Astrocyte (in vitro differentiated cells and primary cell): ENCODE results near the gene PTPN3. TPM values are rescaled to one million over a fixed set of nuclear protein-coding genes. Genes with fewer than 3 reads are reported as not detected.

Experiments used
- DNase-seq: peaks from one replicate; pipeline ENCODE4 v3.0.0-alpha.2; 2010; ENCODE audit warnings: low read depth
- FAIRE-seq: peaks from 2 replicates; lab custom pipeline; 2011; peaks lifted over from hg19 to GRCh38; lab: Jason Lieb, UNC
- H2AFZ ChIP-seq: 2 replicates; pipeline ENCODE4 v1.6.0; 2012; ENCODE audit warnings: low read depth, low read length, inconsistent platforms
- H3K27ac ChIP-seq: 2 replicates; pipeline ENCODE4 v1.5.1; 2011; ENCODE audit warnings: low read depth, low read length, inconsistent platforms
- H3K27me3 ChIP-seq: 2 replicates; pipeline ENCODE4 v1.6.0; 2011; ENCODE audit warnings: low read length, inconsistent platforms; ENCODE audit not compliant: insufficient read depth
- H3K36me3 ChIP-seq: 2 replicates; pipeline ENCODE4 v1.5.1; 2011; ENCODE audit warnings: low read length, inconsistent platforms; ENCODE audit not compliant: insufficient read depth
- H3K4me1 ChIP-seq: 2 replicates; pipeline ENCODE4 v1.5.1; 2011; ENCODE audit warnings: low read length, inconsistent platforms; ENCODE audit not compliant: insufficient read depth
- H3K4me2 ChIP-seq: 2 replicates; pipeline ENCODE4 v1.6.0; 2012; ENCODE audit warnings: low read length, inconsistent platforms
- H3K4me3 ChIP-seq: 2 replicates; pipeline ENCODE4 v1.5.1; 2011; ENCODE audit warnings: low read depth, mild to moderate bottlenecking, low read length, inconsistent platforms; ENCODE audit not compliant: insufficient read depth
- H3K79me2 ChIP-seq: 2 replicates; pipeline ENCODE4 v1.6.0; 2012; ENCODE audit warnings: mild to moderate bottlenecking, low read length, inconsistent platforms; ENCODE audit not compliant: insufficient read depth
- H3K9ac ChIP-seq: 2 replicates; pipeline ENCODE4 v1.6.0; 2012; ENCODE audit warnings: mild to moderate bottlenecking, low read length, inconsistent platforms
- H3K9me3 ChIP-seq: 2 replicates; pipeline ENCODE4 v1.5.1; 2012; ENCODE audit warnings: low read depth, mild to moderate bottlenecking, low read length, inconsistent platforms; ENCODE audit not compliant: insufficient read depth
- H4K20me1 ChIP-seq: 2 replicates; pipeline ENCODE4 v1.6.0; 2012; ENCODE audit warnings: low read length, inconsistent platforms; ENCODE audit not compliant: insufficient read depth
- H3K27ac Mint-ChIP-seq: one replicate; pipeline ENCODE4 v1.8.0; 2021; ENCODE audit warnings: mild to moderate bottlenecking, mixed read lengths; ENCODE audit not compliant: unreplicated experiment
- H3K27me3 Mint-ChIP-seq: one replicate; pipeline ENCODE4 v1.8.0; 2021; ENCODE audit warnings: low read depth, mixed read lengths; ENCODE audit not compliant: unreplicated experiment
- H3K36me3 Mint-ChIP-seq: one replicate; pipeline ENCODE4 v1.8.0; 2021; ENCODE audit warnings: low read depth, mixed read lengths; ENCODE audit not compliant: unreplicated experiment
- H3K4me1 Mint-ChIP-seq: one replicate; pipeline ENCODE4 v1.8.0; 2021; ENCODE audit warnings: low read depth, mixed read lengths; ENCODE audit not compliant: unreplicated experiment
- H3K4me3 Mint-ChIP-seq: one replicate; pipeline ENCODE4 v1.8.0; 2021; ENCODE audit warnings: mild to moderate bottlenecking, moderate library complexity, mixed read lengths; ENCODE audit not compliant: unreplicated experiment
- H3K9me3 Mint-ChIP-seq: one replicate; pipeline ENCODE4 v1.8.0; 2021; ENCODE audit warnings: mild to moderate bottlenecking, mixed read lengths; ENCODE audit not compliant: unreplicated experiment
- EZH2 ChIP-seq: IDR thresholded peaks from 2 replicates; pipeline ENCODE4 v1.6.1; 2012; ENCODE audit warnings: mild to moderate bottlenecking, low read length, inconsistent platforms; ENCODE audit not compliant: insufficient read depth
- total RNA-seq: library from RNA; stranded (reverse); gene quantifications from 2 replicates; pipeline ENCODE4 v1.2.1, GENCODE V29; 2021
- TF ChIP-seq, protein P1 (sequence below): IDR thresholded peaks from 2 replicates; pipeline ENCODE4 v1.5.1; 2011; ENCODE audit warnings: low read depth, mild to moderate bottlenecking, inconsistent platforms, low read length, moderate library complexity; ENCODE audit not compliant: insufficient read depth

Gene PTPN3
- total RNA-seq, 1 donor from 2014 or later: 1.1 TPM

DNA sequence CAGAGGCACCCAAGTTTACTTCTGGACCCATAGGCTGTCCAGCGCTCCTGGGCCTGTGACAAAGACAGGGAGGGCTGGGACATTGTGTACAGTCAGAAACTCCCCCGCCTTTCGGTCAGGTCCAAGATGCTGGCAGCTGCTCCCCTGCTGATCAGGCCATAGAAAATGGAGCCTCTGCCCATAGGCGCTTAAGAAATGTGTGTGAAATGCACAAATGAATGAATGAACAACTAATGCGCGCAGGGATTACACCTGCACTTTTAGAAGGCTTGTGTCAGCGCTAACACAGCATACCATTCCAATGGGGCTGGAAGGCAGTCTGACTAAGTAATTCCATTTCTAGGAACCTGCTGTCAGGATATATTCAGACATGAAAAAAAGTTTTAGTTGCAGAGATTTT lies 16.3 kb downstream of the PTPN3 start:
- Histone ChIP-seq H3K4me2 (peak overlapping the region; percentile 48), H3K4me3 (no peak overlapping the region), H3K9ac (no peak overlapping the region), H3K4me1 (peaks cover 11% of the 10 kb centered on the region), H4K20me1 (peaks cover 17% of the 10 kb centered on the region), H2AFZ (no peak overlapping the region), H3K9me3 (no peaks in the 10 kb centered on the region), H3K36me3 (no peaks in the 10 kb centered on the region), H3K79me2 (no peaks in the 10 kb centered on the region), H3K27me3 (peaks cover 3% of the 10 kb centered on the region), H3K27ac (no peak overlapping the region)
- Mint-ChIP-seq H3K4me3 (no peak overlapping the region), H3K4me1 (peaks cover 14% of the 10 kb centered on the region), H3K27me3 (peaks cover 24% of the 10 kb centered on the region), H3K36me3 (peaks cover 1% of the 10 kb centered on the region), H3K9me3 (no peaks in the 10 kb centered on the region), H3K27ac (no peak overlapping the region)
- FAIRE-seq: no peak
- DNase-seq: peak; percentile 46
- no peak for TF ChIP-seq EZH2

DNA sequence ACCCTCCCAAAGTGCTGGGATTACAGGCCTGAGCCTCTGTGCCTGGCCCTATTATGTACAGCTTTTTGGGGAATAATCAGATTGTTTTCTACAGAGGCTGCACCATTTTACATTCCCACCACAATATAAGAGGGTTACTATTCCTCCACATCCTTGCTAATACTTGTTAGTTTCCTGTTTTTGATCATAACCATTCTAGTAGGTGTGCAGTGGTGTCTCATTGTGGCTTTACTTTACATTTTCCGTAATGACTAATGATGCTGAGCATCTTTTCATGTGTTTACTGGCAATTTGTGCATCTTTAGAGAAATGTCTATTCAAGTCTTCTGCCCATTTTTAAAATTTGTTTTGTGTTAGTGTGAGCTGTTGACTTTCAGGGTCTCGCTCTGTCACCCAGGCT lies 18.3 kb downstream of the PTPN3 start:
- H3K36me3 ChIP-seq: no peaks in the 10 kb centered on the region
- H4K20me1 ChIP-seq: peaks cover 16% of the 10 kb centered on the region
- H3K79me2 ChIP-seq: no peaks in the 10 kb centered on the region
- H3K4me1 ChIP-seq: peaks cover 11% of the 10 kb centered on the region
- H3K9me3 ChIP-seq: no peaks in the 10 kb centered on the region
- DNase-seq: no peak
- H3K27ac Mint-ChIP-seq: no peak overlapping the region
- no peak overlapping the region for H3K4me3 ChIP-seq
- H3K4me1 Mint-ChIP-seq: peaks cover 14% of the 10 kb centered on the region
- peaks cover 3% of the 10 kb centered on the region for H3K27me3 ChIP-seq
- H3K9ac ChIP-seq: no peak overlapping the region
- H3K27me3 Mint-ChIP-seq: peaks cover 17% of the 10 kb centered on the region
- H3K27ac ChIP-seq: no peak overlapping the region
- no peak overlapping the region for H2AFZ ChIP-seq
- peaks cover 1% of the 10 kb centered on the region for H3K36me3 Mint-ChIP-seq
- H3K4me3 Mint-ChIP-seq: no peak overlapping the region
- no peaks in the 10 kb centered on the region for H3K9me3 Mint-ChIP-seq
- FAIRE-seq: no peak
- TF ChIP-seq, protein P1, sequence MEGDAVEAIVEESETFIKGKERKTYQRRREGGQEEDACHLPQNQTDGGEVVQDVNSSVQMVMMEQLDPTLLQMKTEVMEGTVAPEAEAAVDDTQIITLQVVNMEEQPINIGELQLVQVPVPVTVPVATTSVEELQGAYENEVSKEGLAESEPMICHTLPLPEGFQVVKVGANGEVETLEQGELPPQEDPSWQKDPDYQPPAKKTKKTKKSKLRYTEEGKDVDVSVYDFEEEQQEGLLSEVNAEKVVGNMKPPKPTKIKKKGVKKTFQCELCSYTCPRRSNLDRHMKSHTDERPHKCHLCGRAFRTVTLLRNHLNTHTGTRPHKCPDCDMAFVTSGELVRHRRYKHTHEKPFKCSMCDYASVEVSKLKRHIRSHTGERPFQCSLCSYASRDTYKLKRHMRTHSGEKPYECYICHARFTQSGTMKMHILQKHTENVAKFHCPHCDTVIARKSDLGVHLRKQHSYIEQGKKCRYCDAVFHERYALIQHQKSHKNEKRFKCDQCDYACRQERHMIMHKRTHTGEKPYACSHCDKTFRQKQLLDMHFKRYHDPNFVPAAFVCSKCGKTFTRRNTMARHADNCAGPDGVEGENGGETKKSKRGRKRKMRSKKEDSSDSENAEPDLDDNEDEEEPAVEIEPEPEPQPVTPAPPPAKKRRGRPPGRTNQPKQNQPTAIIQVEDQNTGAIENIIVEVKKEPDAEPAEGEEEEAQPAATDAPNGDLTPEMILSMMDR: no peak
- TF ChIP-seq EZH2: no peak
- H3K4me2 ChIP-seq: no peak overlapping the region

DNA sequence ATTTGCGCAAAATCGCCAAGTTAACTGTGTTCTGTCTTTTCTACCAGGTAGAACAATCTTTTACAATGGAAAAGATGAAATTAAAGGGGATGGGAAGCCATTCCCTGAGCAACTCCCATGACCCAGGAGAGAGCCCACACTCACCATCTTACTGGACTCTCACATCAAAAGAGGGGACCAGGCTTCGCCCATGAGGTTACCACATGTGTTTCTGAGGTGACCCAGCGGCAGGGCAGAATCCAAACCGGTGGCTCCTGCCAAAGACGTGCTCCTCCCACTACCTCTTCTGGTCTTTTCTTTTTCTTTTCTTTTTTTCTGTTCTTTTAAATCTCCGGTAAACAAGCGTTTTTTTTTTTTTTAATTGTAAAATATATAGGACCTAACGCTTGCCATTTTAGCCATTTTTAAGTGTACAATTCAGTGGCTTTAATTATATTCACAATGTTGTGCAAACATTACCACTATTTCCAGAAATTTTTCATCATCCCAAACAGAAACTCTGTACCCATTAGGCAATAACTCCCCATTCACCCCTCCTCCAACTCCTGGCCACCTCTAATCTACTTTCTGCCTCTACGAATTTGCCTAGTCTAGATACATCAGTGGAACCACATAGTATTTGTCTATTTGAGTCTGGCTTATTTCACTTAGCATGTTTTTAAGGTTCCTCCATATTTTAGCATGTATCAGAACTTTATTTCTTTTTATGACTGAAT lies 19.3 kb downstream of the PTPN3 start:
- no peaks in the 10 kb centered on the region for H3K36me3 ChIP-seq
- DNase-seq (no peak), FAIRE-seq (no peak)
- peaks cover 20% of the 10 kb centered on the region for H3K27me3 Mint-ChIP-seq
- H3K4me2 ChIP-seq: no peak overlapping the region
- no peak overlapping the region for H3K4me3 ChIP-seq
- peaks cover 5% of the 10 kb centered on the region for H3K27me3 ChIP-seq
- H4K20me1 ChIP-seq: peaks cover 20% of the 10 kb centered on the region
- H3K9me3 Mint-ChIP-seq: no peaks in the 10 kb centered on the region
- no peak overlapping the region for H3K27ac Mint-ChIP-seq
- H3K4me3 Mint-ChIP-seq: no peak overlapping the region
- H3K27ac ChIP-seq: no peak overlapping the region
- no peak overlapping the region for H2AFZ ChIP-seq
- no peak overlapping the region for H3K9ac ChIP-seq
- peaks cover 11% of the 10 kb centered on the region for H3K4me1 ChIP-seq
- H3K4me1 Mint-ChIP-seq: peaks cover 14% of the 10 kb centered on the region
- peaks cover 1% of the 10 kb centered on the region for H3K36me3 Mint-ChIP-seq
- TF ChIP-seq EZH2: no peak
- TF ChIP-seq, protein P1: no peak
- no peaks in the 10 kb centered on the region for H3K79me2 ChIP-seq
- H3K9me3 ChIP-seq: no peaks in the 10 kb centered on the region
